ENCODE results near the gene KRT6C.
A peak's percentile ranks its signal among the peaks of the same experiment; 100 is the strongest.

KRT6C gene

GRCh38 chr12:52444647-52445595, 28.7 kb downstream of the KRT6C start:
- in situ Hi-C loops (cut with HindIII; ENCODE audit: low pct_ligation_motif_present, low sequenced_read_pairs), result no loop called here
- H3K27ac ChIP-seq, result no peak overlapping the region
- no peak for TF ChIP-seq CTCF (IDR thresholded peaks at IDR 0.05; ENCODE audit: low read depth, low read length, missing control alignments)
- no peaks in the 10 kb centered on the region for H3K36me3 ChIP-seq (replicated peaks)
- no peak overlapping the region for H3K4me3 ChIP-seq (ENCODE audit: low read depth, low read length)
- no peaks in the 10 kb centered on the region for H3K27me3 ChIP-seq (replicated peaks)
- DNase-seq, result no peak

- H3K36me3 ChIP-seq (replicated peaks), result no peaks in the 10 kb centered on the region
- no peak for TF ChIP-seq CTCF (IDR thresholded peaks at IDR 0.05; ENCODE audit: low read depth, low read length, missing control alignments)
- H3K27me3 ChIP-seq (replicated peaks), result no peaks in the 10 kb centered on the region
- no peak overlapping the region for H3K4me3 ChIP-seq (ENCODE audit: low read depth, low read length)
- in situ Hi-C loops (cut with HindIII; ENCODE audit: low pct_ligation_motif_present, low sequenced_read_pairs), result no loop called here
- no peak overlapping the region for H3K27ac ChIP-seq
- no peak for DNase-seq
Observed at GRCh38 chr12:52443966-52444365, 29.6 kb downstream of the KRT6C start.

GRCh38 chr12:52442600-52443061, 31.0 kb downstream of the KRT6C start:
- in situ Hi-C loops (cut with HindIII; ENCODE audit: low pct_ligation_motif_present, low sequenced_read_pairs), result no loop called here
- no peaks in the 10 kb centered on the region for H3K27me3 ChIP-seq (replicated peaks)
- H3K27ac ChIP-seq, result no peak overlapping the region
- no peaks in the 10 kb centered on the region for H3K36me3 ChIP-seq (replicated peaks)
- H3K4me3 ChIP-seq (ENCODE audit: low read depth, low read length), result no peak overlapping the region
- peak; percentile 51 for TF ChIP-seq CTCF (IDR thresholded peaks at IDR 0.05; ENCODE audit: low read depth, low read length, missing control alignments)
- peak; percentile 42 for DNase-seq

- in situ Hi-C loops (cut with HindIII; ENCODE audit: low pct_ligation_motif_present, low sequenced_read_pairs), result no loop called here
- no peaks in the 10 kb centered on the region for H3K36me3 ChIP-seq (replicated peaks)
Observed at GRCh38 chr12:52441320-52441911, 32.2 kb downstream of the KRT6C start.

GRCh38 chr12:52440821-52441319, 32.7 kb downstream of the KRT6C start:
- Histone ChIP-seq H3K27ac (no peak overlapping the region), H3K36me3 (replicated peaks) (no peaks in the 10 kb centered on the region), H3K27me3 (replicated peaks) (no peaks in the 10 kb centered on the region), H3K4me3 (ENCODE audit: low read depth, low read length) (no peak overlapping the region)
- in situ Hi-C loops (cut with HindIII; ENCODE audit: low pct_ligation_motif_present, low sequenced_read_pairs), result no loop called here
- peak; percentile 41 for DNase-seq
- no peak for TF ChIP-seq CTCF (IDR thresholded peaks at IDR 0.05; ENCODE audit: low read depth, low read length, missing control alignments)

More at GRCh38 chr12:52441320-52441911, 32.2 kb downstream of the KRT6C start:
- no peak for DNase-seq
- H3K27me3 ChIP-seq (replicated peaks), result no peaks in the 10 kb centered on the region
- no peak overlapping the region for H3K27ac ChIP-seq
- no peak overlapping the region for H3K4me3 ChIP-seq (ENCODE audit: low read depth, low read length)
- no peak for TF ChIP-seq CTCF (IDR thresholded peaks at IDR 0.05; ENCODE audit: low read depth, low read length, missing control alignments)
